Endometrial microvascular endothelial cells (primary cell): ENCODE results near the gene BEX3. TPM values are rescaled to one million over a fixed set of nuclear protein-coding genes. Genes with fewer than 3 reads are reported as not detected.
"Not testable (repeated sequence)": the region's sequence is repeated elsewhere in the genome, so short reads cannot be mapped to it uniquely, and the experiment has no call there.

Source experiments
- in situ Hi-C: cut with HindIII; loops from 2 replicates; pipeline ENCODE4 v1.10.0; 2017; ENCODE audit warnings: low sequenced_read_pairs, low pct_unique_long_range_greater_than_20kb; ENCODE audit errors: inconsistent ontology term
- total RNA-seq: library from RNA; depleted of rRNA; stranded (reverse); fragments of >200 nt; gene quantifications from one replicate; pipeline ENCODE4 v1.2.3, GENCODE V29; 2015; ENCODE audit errors: inconsistent ontology term

Gene BEX3
- total RNA-seq, 1 donor from 2014 or later, result 219 TPM

GRCh38 chrX:103373581-103373980, 2.8 kb upstream of the BEX3 start:
- in situ Hi-C loops, result no loop called here

GRCh38 chrX:103376979-103377324, 614 bp downstream of the BEX3 start:
- in situ Hi-C loops, result no loop called here

GRCh38 chrX:103378990-103379389, 2.7 kb downstream of the BEX3 start:
- in situ Hi-C loops, result no loop called here

- in situ Hi-C loops, result no loop called here
These were observed 6.5 kb downstream of the BEX3 start for GRCh38 chrX:103382877-103383276.

- in situ Hi-C loops, result no loop called here
These were observed 8.3 kb downstream of the BEX3 start for GRCh38 chrX:103384672-103385071.

- in situ Hi-C loops, result not testable (repeated sequence)
These were observed 9.0 kb downstream of the BEX3 start for GRCh38 chrX:103385283-103385830.

GRCh38 chrX:103386332-103386731, 10.0 kb downstream of the BEX3 start:
- in situ Hi-C loops, result no loop called here

GRCh38 chrX:103393487-103393886, 17.1 kb downstream of the BEX3 start:
- in situ Hi-C loops, result no loop called here

- in situ Hi-C loops, result no loop called here
These were observed 19.8 kb downstream of the BEX3 start for GRCh38 chrX:103396186-103396585.

- in situ Hi-C loops, result no loop called here
These were observed 20.3 kb downstream of the BEX3 start for GRCh38 chrX:103396660-103397059.

GRCh38 chrX:103397707-103398106, 21.4 kb downstream of the BEX3 start:
- in situ Hi-C loops, result no loop called here

- in situ Hi-C loops, result no loop called here
These were observed 22.1 kb downstream of the BEX3 start for GRCh38 chrX:103398421-103398864.

GRCh38 chrX:103399744-103400143, 23.4 kb downstream of the BEX3 start:
- in situ Hi-C loops, result no loop called here

- in situ Hi-C loops, result no loop called here
These were observed 24.6 kb downstream of the BEX3 start for GRCh38 chrX:103400931-103401330.

GRCh38 chrX:103404231-103405008, 28.1 kb downstream of the BEX3 start:
- in situ Hi-C loops, result no loop called here

- in situ Hi-C loops, result no loop called here
These were observed 28.6 kb downstream of the BEX3 start for GRCh38 chrX:103405009-103405333.

GRCh38 chrX:103406256-103406655, 29.9 kb downstream of the BEX3 start:
- in situ Hi-C loops, result no loop called here

GRCh38 chrX:103407776-103408175, 31.4 kb downstream of the BEX3 start:
- in situ Hi-C loops, result no loop called here

GRCh38 chrX:103411721-103412120, 35.4 kb downstream of the BEX3 start:
- in situ Hi-C loops, result not testable (repeated sequence)

GRCh38 chrX:103413705-103414387, 37.5 kb downstream of the BEX3 start:
- in situ Hi-C loops, result no loop called here
